K562 (cell line): ENCODE measurements around the gene BCKDHB. TPM values are rescaled to one million over a fixed set of nuclear protein-coding genes. Genes with fewer than 3 reads are reported as not detected.

Source experiments
- ATAC-seq: fragments of 200-7000 bp; cut with Tn5 transposase; 3 replicates; pipeline ENCODE4 v1.9.1; 2020; ENCODE audit warnings: moderate library complexity
- BruUV-seq: library from RNA; stranded (reverse); fragments of 400-500 nt; replicated peaks from 2 replicates; lab custom pipeline; 2021; lab: Mats Ljungman, UMichigan
- CTCF ChIA-PET: fragments of 300-600 bp; formaldehyde crosslinking; extraction: SDS; loops from one replicate; lab custom pipeline; 2021; ENCODE audit warnings: low intra/inter-chr PET ratio; lab: Yijun Ruan, JAX
- POLR2A ChIA-PET: fragments of 300-600, 350-650 bp; sonication (Branson Sonifier 250); formaldehyde crosslinking; extraction: SDS; loops from one replicate; lab custom pipeline; 2021; ENCODE audit warnings: antibody characterized with exemption, inconsistent platforms; lab: Yijun Ruan, JAX
- DNase-seq, 4 experiments: peaks; one replicate each; pipeline versions ENCODE4 v3.0.0 to v3.0.0-alpha.2; 2011 to 2018; ENCODE audit warnings: low spot score in 3 of 4, mixed read lengths in 3 of 4; ENCODE audit errors: extremely low read depth in 1 of 4
- FAIRE-seq: peaks from 2 replicates; lab custom pipeline; 2011; peaks lifted over from hg19 to GRCh38; lab: Jason Lieb, UNC
- H2AFZ ChIP-seq: 2 replicates; pipeline ENCODE4 v1.6.0; 2011; ENCODE audit warnings: low read depth, low read length, control low read depth, inconsistent platforms
- H3K27ac ChIP-seq: fragments of 200-600 bp; 3 replicates; pipeline ENCODE4 v1.8.0; 2011; ENCODE audit warnings: low read depth, mild to moderate bottlenecking, control low read depth, inconsistent platforms, low read length, moderate library complexity, mixed read lengths; ENCODE audit errors: extremely low read depth
- H3K27me3 ChIP-seq, 2 experiments: fragments of 300-600 bp in 1 of 2; 2 replicates in 1 of 2; 3 replicates in 1 of 2; pipeline versions ENCODE4 v1.6.0 to v1.8.0; 2011; ENCODE audit warnings: inconsistent platforms in 2 of 2, low read length in 2 of 2, mild to moderate bottlenecking in 1 of 2, mixed read lengths in 1 of 2, moderate library complexity in 1 of 2; ENCODE audit not compliant: control insufficient read depth in 2 of 2, insufficient read depth in 2 of 2
- H3K36me3 ChIP-seq: fragments of 300-600 bp; 3 replicates; pipeline ENCODE4 v1.8.0; 2011; ENCODE audit warnings: mild to moderate bottlenecking, low read length, inconsistent platforms; ENCODE audit not compliant: control insufficient read depth, insufficient read depth
- H3K4me1 ChIP-seq, 2 experiments: fragments of 200-600 bp in 1 of 2; replicated peaks in 1 of 2; 2 replicates in 1 of 2; 3 replicates in 1 of 2; pipeline versions ENCODE4 v1.5.1 to v1.8.0; 2011; ENCODE audit warnings: inconsistent platforms in 2 of 2, low read length in 2 of 2, mild to moderate bottlenecking in 1 of 2, mixed read lengths in 1 of 2, moderate library complexity in 1 of 2; ENCODE audit not compliant: control insufficient read depth in 2 of 2, insufficient read depth in 2 of 2
- H3K4me2 ChIP-seq: 2 replicates; pipeline ENCODE4 v1.6.1; 2011; ENCODE audit warnings: low read length, control low read depth, inconsistent platforms, mixed read lengths; ENCODE audit not compliant: insufficient read depth
- H3K4me3 ChIP-seq: fragments of 200-600 bp; sonication (generic), shearing (Covaris generic); 2 replicates; pipeline ENCODE4 v1.5.1; 2016; ENCODE audit warnings: control low read depth, inconsistent platforms
- H3K79me2 ChIP-seq: fragments of 200-600 bp; 3 replicates; pipeline ENCODE4 v1.8.0; 2011; ENCODE audit warnings: low read length, inconsistent platforms; ENCODE audit not compliant: control insufficient read depth, insufficient read depth
- H3K9ac ChIP-seq, 2 experiments: 2 replicates each; pipeline versions ENCODE4 v1.6.0 to v1.6.1; 2011; ENCODE audit warnings: low read depth in 2 of 2, low read length in 2 of 2, control low read depth in 1 of 2, inconsistent platforms in 1 of 2, mild to moderate bottlenecking in 1 of 2, mixed read lengths in 1 of 2; ENCODE audit not compliant: insufficient read depth in 1 of 2
- H3K9me1 ChIP-seq: one replicate; pipeline ENCODE4 v1.6.0; 2011; ENCODE audit warnings: inconsistent platforms, mild to moderate bottlenecking, low read length, moderate library complexity; ENCODE audit not compliant: control insufficient read depth, insufficient read depth
- H3K9me3 ChIP-seq: replicated peaks from 2 replicates; pipeline ENCODE4 v1.5.1; 2011; ENCODE audit warnings: low read depth, low read length, inconsistent platforms; ENCODE audit not compliant: control insufficient read depth, insufficient read depth
- H4K20me1 ChIP-seq: replicated peaks from 2 replicates; pipeline ENCODE4 v1.6.1; 2011; ENCODE audit warnings: low read length, inconsistent platforms, mixed read lengths; ENCODE audit not compliant: control insufficient read depth, insufficient read depth
- PBX2 ChIP-seq, 2 experiments: IDR thresholded peaks in 1 of 2; conservative IDR thresholded peaks in 1 of 2; 2 replicates each; pipeline ENCODE4 v1.6.1; 2016; ENCODE audit warnings: low read depth in 2 of 2, mild to moderate bottlenecking in 1 of 2, missing compliant biosample characterization in 1 of 2, missing genetic modification characterization in 1 of 2, moderate library complexity in 1 of 2
- POLR2B ChIP-seq: fragments of 450-650 bp; IDR thresholded peaks from 2 replicates; pipeline ENCODE4 v1.6.1; 2018; ENCODE audit warnings: low read depth; ENCODE audit not compliant: partially characterized antibody
- RFX1 ChIP-seq: fragments of 450-650 bp; IDR thresholded peaks from 2 replicates; pipeline ENCODE4 v1.6.1; 2016; ENCODE audit warnings: mild to moderate bottlenecking, moderate library complexity
- RFX7 ChIP-seq: fragments of 250-450 bp; sonication (Bioruptor Pico); IDR thresholded peaks from 2 replicates; pipeline ENCODE4 v1.5.1; 2021; ENCODE audit warnings: mild to moderate bottlenecking
- in situ Hi-C: fragments of 300-500 bp; cut with MboI; formaldehyde crosslinking; loops from 4 replicates; pipeline ENCODE4 v1.15.0; 2018; ENCODE audit warnings: inconsistent platforms, mixed read lengths
- intact Hi-C: fragments of 100-400 bp; cut with micrococcal nuclease; formaldehyde crosslinking; loops from 2 replicates; pipeline ENCODE4 v1.14.2; 2022
- polyA plus RNA-seq, 8 experiments: library from polyadenylated mRNA; depleted of rRNA in 4 of 8; stranded (reverse) in 5 of 8; unstranded in 3 of 8; fragments of >200 nt; fragmentation: Nextera tagmentation in 2 of 8; fragmentation: Illumina TruSeq in 1 of 8; extraction: Ambion mirVana in 2 of 8; extraction: Trizol in 1 of 8; gene quantifications; 2 replicates each; pipeline versions ENCODE4 v1.2.1 to v1.2.3, GENCODE V29; 2011 to 2014; ENCODE audit warnings: inconsistent platforms in 1 of 8, missing spikeins in 1 of 8
- total RNA-seq, 7 experiments: library from RNA; depleted of rRNA in 6 of 7; stranded (reverse); fragments of >200 nt in 6 of 7; fragmentation: Illumina TruSeq in 2 of 7; extraction: Trizol in 2 of 7; gene quantifications; 2 replicates each; pipeline versions ENCODE4 v1.2.1 to v1.2.3, GENCODE V29; 2011 to 2021; ENCODE audit warnings: low replicate concordance in 1 of 7

Gene BCKDHB
- total and polyA plus RNA-seq, 9 of the 15 experiments (the other 6 are each of a cell fraction or from before 2014, with no cell fraction given), result 4.1 to 23.7 (median 7.5) TPM

DNA sequence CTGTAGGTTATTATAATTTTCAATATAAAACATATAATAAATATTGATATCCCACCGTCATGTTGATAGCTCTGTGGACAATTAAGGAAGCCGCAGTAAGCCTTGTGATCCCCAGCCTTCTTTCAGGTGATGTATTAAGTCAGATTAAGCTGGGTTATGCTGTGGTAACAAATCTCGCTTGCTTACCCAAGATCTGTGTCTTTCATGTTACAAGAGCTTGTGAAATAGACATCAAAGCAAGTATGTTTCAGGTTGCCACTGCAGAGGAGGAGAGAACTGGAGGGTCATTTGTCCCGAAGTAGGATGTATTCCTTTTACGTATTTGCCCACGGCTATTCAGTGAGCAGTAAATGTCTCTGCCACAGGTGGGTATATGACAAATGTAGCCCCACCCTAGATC, 17.8 kb upstream of the BCKDHB start (continued):
- TF ChIP-seq PBX2 (CRISPR knock-in tag; IDR thresholded peaks at IDR 0.05; ENCODE audit: low read depth) (no peak), PBX2 (tag; conservative IDR thresholded peaks at IDR 0.05; ENCODE audit: low read depth) (no peak)

DNA sequence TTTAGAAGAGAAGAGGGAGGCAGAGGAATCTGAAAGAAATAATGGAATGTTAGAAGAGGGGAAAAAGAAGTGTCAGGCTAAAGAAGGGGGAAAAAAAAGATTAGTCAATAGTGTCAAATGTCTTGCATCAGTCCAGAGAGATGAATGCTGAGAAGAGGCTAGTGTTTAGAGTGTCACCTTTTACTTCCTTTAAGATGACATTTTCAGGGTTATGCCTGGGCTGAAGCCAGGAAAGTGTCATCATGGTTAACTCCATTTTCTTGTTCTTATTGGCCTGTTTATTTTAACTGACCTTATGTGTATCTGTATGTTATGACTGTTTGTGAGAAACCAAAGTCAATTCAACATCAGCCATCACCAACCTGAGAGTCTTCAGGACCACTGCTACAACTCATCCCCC, 15.0 kb upstream of the BCKDHB start:
- no peaks in the 10 kb centered on the region; a peak in 1 of 5 replicates for H3K4me1 ChIP-seq
- ATAC-seq, result no peak
- ChIA-PET CTCF (interaction anchor here (1.3 kb wide), 1 partner anchor 139 kb away, joined by 4 read pairs; no protein-coding TSS in a partner anchor), POLR2A (no interaction called here)
- DNase-seq, result no peak
- TF ChIP-seq RFX7 (CRISPR knock-in tag) (no peak), RFX1 (no peak), POLR2B (no peak)
- no peaks in the 10 kb centered on the region for H3K9me3 ChIP-seq
- in situ Hi-C loops, result loop anchor here (10.0 kb wide), 1 partner anchor 147 kb away; the partner anchor contains the start of gene ELOVL4
- H3K27ac ChIP-seq, result no peak overlapping the region
- H3K27me3 ChIP-seq, result 0 out of 5 replicates have a peak, but pooled peaks cover 0 to 3% of the 10 kb centered on the region in 2 experiments
- H2AFZ ChIP-seq, result no peak overlapping the region
- no peak overlapping the region for H3K4me3 ChIP-seq
- intact Hi-C loops, result loop anchor here (10.0 kb wide), 1 partner anchor 227 kb away; no protein-coding TSS in a partner anchor
- H3K36me3 ChIP-seq, result no peaks in the 10 kb centered on the region
- no peaks in the 10 kb centered on the region for H3K79me2 ChIP-seq
- no peaks in the 10 kb centered on the region for H4K20me1 ChIP-seq
- no peaks in the 10 kb centered on the region for H3K9me1 ChIP-seq
- FAIRE-seq, result no peak
- no peak overlapping the region for H3K9ac ChIP-seq
- no TSS peak for BruUV-seq
- no peak overlapping the region for H3K4me2 ChIP-seq
